ENCODE results near the gene PRDM16. TPM values are rescaled to one million over a fixed set of nuclear protein-coding genes. Genes with fewer than 3 reads are reported as not detected.

The PRDM16 gene
- total and polyA plus RNA-seq, 4 donors, result 0.05 to 0.67 (median 0.19) TPM

- H3K27ac ChIP-seq (ENCODE audit: low read depth in 1 of 2, low read length in 2 of 2), result no peak overlapping the region
- peaks cover 3 to 11% (median 7%) of the 10 kb centered on the region in 4 donors for H3K4me1 ChIP-seq (ENCODE audit: control insufficient read depth in 4 of 4, insufficient read depth in 4 of 4, low read length in 3 of 4)
- no peaks in the 10 kb centered on the region for H3K9me3 ChIP-seq (ENCODE audit: control insufficient read depth in 4 of 4, low read length in 3 of 4)
- DNase-seq (ENCODE audit: low spot score), result no peak
- no peak for TF ChIP-seq EGR1 (IDR thresholded peaks at IDR 0.05; ENCODE audit: low read depth in 2 of 2)
- TF ChIP-seq, protein P1, sequence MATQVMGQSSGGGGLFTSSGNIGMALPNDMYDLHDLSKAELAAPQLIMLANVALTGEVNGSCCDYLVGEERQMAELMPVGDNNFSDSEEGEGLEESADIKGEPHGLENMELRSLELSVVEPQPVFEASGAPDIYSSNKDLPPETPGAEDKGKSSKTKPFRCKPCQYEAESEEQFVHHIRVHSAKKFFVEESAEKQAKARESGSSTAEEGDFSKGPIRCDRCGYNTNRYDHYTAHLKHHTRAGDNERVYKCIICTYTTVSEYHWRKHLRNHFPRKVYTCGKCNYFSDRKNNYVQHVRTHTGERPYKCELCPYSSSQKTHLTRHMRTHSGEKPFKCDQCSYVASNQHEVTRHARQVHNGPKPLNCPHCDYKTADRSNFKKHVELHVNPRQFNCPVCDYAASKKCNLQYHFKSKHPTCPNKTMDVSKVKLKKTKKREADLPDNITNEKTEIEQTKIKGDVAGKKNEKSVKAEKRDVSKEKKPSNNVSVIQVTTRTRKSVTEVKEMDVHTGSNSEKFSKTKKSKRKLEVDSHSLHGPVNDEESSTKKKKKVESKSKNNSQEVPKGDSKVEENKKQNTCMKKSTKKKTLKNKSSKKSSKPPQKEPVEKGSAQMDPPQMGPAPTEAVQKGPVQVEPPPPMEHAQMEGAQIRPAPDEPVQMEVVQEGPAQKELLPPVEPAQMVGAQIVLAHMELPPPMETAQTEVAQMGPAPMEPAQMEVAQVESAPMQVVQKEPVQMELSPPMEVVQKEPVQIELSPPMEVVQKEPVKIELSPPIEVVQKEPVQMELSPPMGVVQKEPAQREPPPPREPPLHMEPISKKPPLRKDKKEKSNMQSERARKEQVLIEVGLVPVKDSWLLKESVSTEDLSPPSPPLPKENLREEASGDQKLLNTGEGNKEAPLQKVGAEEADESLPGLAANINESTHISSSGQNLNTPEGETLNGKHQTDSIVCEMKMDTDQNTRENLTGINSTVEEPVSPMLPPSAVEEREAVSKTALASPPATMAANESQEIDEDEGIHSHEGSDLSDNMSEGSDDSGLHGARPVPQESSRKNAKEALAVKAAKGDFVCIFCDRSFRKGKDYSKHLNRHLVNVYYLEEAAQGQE (IDR thresholded peaks at IDR 0.05), result no peak
- no peak for TF ChIP-seq JUND (IDR thresholded peaks at IDR 0.05)
- TF ChIP-seq RAD21 (IDR thresholded peaks at IDR 0.05), result no peak
- TF ChIP-seq HNF4G (IDR thresholded peaks at IDR 0.05), result no peak
- TF ChIP-seq CTCF (IDR thresholded peaks at IDR 0.05; ENCODE audit: low read depth, low read length, missing input control), result no peak
- no peak for TF ChIP-seq RXRA (IDR thresholded peaks at IDR 0.05)
- TF ChIP-seq ZBTB33 (IDR thresholded peaks at IDR 0.05), result no peak
- TF ChIP-seq SP1 (IDR thresholded peaks at IDR 0.05), result no peak
- TF ChIP-seq TAF1 (conservative IDR thresholded peaks at IDR 0.05), result no peak
- TF ChIP-seq MAX (IDR thresholded peaks at IDR 0.05), result no peak
- no peak for TF ChIP-seq FOXA1 (IDR thresholded peaks at IDR 0.05)
- peaks cover 0 to 2% (median 0%) of the 10 kb centered on the region in 4 donors for H3K27me3 ChIP-seq (ENCODE audit: control insufficient read depth in 4 of 4, insufficient read depth in 4 of 4, low read length in 3 of 4)
- H3K4me3 ChIP-seq (ENCODE audit: low read depth in 1 of 3, low read length in 3 of 3), result no peak overlapping the region
- no peaks in the 10 kb centered on the region for H3K36me3 ChIP-seq (ENCODE audit: control insufficient read depth in 4 of 4, insufficient read depth in 3 of 4, low read depth in 1 of 4, low read length in 3 of 4)
- WGBS, result 95% methylated on average over 22 of the region's 22 CpGs
- H3K9ac ChIP-seq (ENCODE audit: low read depth in 1 of 2, low read length in 2 of 2), result no peak overlapping the region
These were observed 255.9 kb downstream of the PRDM16 start for GRCh38 chr1:3324704-3325535.
